GM12878 (cell line): ENCODE data around the gene PGM2L1. TPM values are rescaled to one million over a fixed set of nuclear protein-coding genes. Genes with fewer than 3 reads are reported as not detected.

Source experiments
- ATAC-seq: fragments of 200-7000 bp; cut with Tn5 transposase; 3 replicates; pipeline ENCODE4 v1.9.1; 2020; ENCODE audit warnings: mild to moderate bottlenecking, moderate library complexity
- BruUV-seq: library from RNA; stranded (reverse); fragments of 400-500 nt; replicated peaks from 2 replicates; lab custom pipeline; 2021; lab: Mats Ljungman, UMichigan
- CTCF ChIA-PET: fragments of 300-600 bp; sonication (Branson Sonifier 250); formaldehyde crosslinking; extraction: SDS; loops from one replicate; lab custom pipeline; 2021; ENCODE audit warnings: inconsistent platforms; lab: Yijun Ruan, JAX
- POLR2A ChIA-PET: fragments of 350-600 bp; formaldehyde crosslinking; extraction: SDS; loops from one replicate; lab custom pipeline; 2021; ENCODE audit warnings: inconsistent platforms; lab: Charles Lee
- RAD21 ChIA-PET: fragments of 300-600 bp; sonication (Branson Sonifier 250); formaldehyde crosslinking; loops from one replicate; lab custom pipeline; 2023; ENCODE audit warnings: antibody characterized with exemption; ENCODE audit not compliant: unreplicated experiment; lab: Charles Lee
- SMC1A ChIA-PET: fragments of 300-600 bp; sonication (Branson Sonifier 250); formaldehyde crosslinking; loops from one replicate; lab custom pipeline; 2023; ENCODE audit not compliant: unreplicated experiment, uncharacterized antibody; lab: Charles Lee
- DNase-seq: peaks from one replicate; pipeline ENCODE4 v3.0.0-alpha.2; 2011; ENCODE audit warnings: low read depth, low spot score
- FAIRE-seq: peaks from 3 replicates; lab custom pipeline; 2011; peaks lifted over from hg19 to GRCh38; lab: Jason Lieb, UNC
- H2AFZ ChIP-seq: 2 replicates; pipeline ENCODE4 v1.6.0; 2011; ENCODE audit warnings: low read depth, low read length, control low read depth; ENCODE audit not compliant: control insufficient read depth
- H3K27ac ChIP-seq: 2 replicates; pipeline ENCODE4 v1.5.1; 2011; ENCODE audit warnings: control low read depth; ENCODE audit not compliant: control insufficient read depth, insufficient read depth
- H3K27me3 ChIP-seq, 2 experiments: replicated peaks in 1 of 2; 2 replicates each; pipeline versions ENCODE4 v1.6.0 to v1.6.1; 2011; ENCODE audit warnings: low read length in 1 of 2; ENCODE audit not compliant: control insufficient read depth in 2 of 2, insufficient read depth in 2 of 2
- H3K36me3 ChIP-seq, 2 experiments: 2 replicates each; pipeline ENCODE4 v1.5.1; 2011; ENCODE audit warnings: low read length in 1 of 2; ENCODE audit not compliant: control insufficient read depth in 2 of 2, insufficient read depth in 2 of 2
- H3K4me1 ChIP-seq: 2 replicates; pipeline ENCODE4 v1.6.1; 2011; ENCODE audit warnings: mild to moderate bottlenecking, low read length, moderate library complexity, mixed read lengths; ENCODE audit not compliant: control insufficient read depth, insufficient read depth
- H3K4me2 ChIP-seq: 2 replicates; pipeline ENCODE4 v1.6.0; 2011; ENCODE audit warnings: control low read depth; ENCODE audit not compliant: control insufficient read depth, insufficient read depth
- H3K4me3 ChIP-seq: fragments of 200-600 bp; sonication (generic); 2 replicates; pipeline ENCODE4 v1.5.1; 2016
- H3K79me2 ChIP-seq: 2 replicates; pipeline ENCODE4 v1.6.0; 2011; ENCODE audit warnings: low read length; ENCODE audit not compliant: control insufficient read depth, insufficient read depth
- H3K9ac ChIP-seq: 2 replicates; pipeline ENCODE4 v1.8.0; 2011; ENCODE audit warnings: low read length, control low read depth, mixed read lengths; ENCODE audit not compliant: control insufficient read depth, insufficient read depth
- H3K9me3 ChIP-seq: replicated peaks from 3 replicates; pipeline ENCODE4 v1.5.1; 2011; ENCODE audit warnings: mild to moderate bottlenecking, low read length; ENCODE audit not compliant: control insufficient read depth, insufficient read depth
- H4K20me1 ChIP-seq: 2 replicates; pipeline ENCODE4 v1.6.0; 2011; ENCODE audit not compliant: control insufficient read depth, insufficient read depth
- BMI1 ChIP-seq: fragments of 450-650 bp; IDR thresholded peaks from 2 replicates; pipeline ENCODE4 v1.6.1; 2016; ENCODE audit warnings: mild to moderate bottlenecking, moderate library complexity, borderline replicate concordance
- EGR1 ChIP-seq, 2 experiments: IDR thresholded peaks; 1 replicate in 1 of 2; 2 replicates in 1 of 2; pipeline ENCODE4 v1.6.1; 2011 to 2012; ENCODE audit warnings: low read depth in 2 of 2, low read length in 2 of 2, borderline replicate concordance in 1 of 2, mild to moderate bottlenecking in 1 of 2, moderate library complexity in 1 of 2
- EZH2 ChIP-seq: IDR thresholded peaks from 2 replicates; pipeline ENCODE4 v1.6.1; 2012; ENCODE audit warnings: low read depth, mild to moderate bottlenecking, control low read depth, inconsistent platforms, low read length, borderline replicate concordance; ENCODE audit not compliant: control insufficient read depth
- KDM1A ChIP-seq: fragments of 200-600 bp; sonication (generic); IDR thresholded peaks from 2 replicates; pipeline ENCODE4 v1.6.1; 2016; ENCODE audit warnings: borderline replicate concordance
- SKIL ChIP-seq: fragments of 450-650 bp; IDR thresholded peaks from 2 replicates; pipeline ENCODE4 v1.6.1; 2017; ENCODE audit warnings: mild to moderate bottlenecking, low read depth, inconsistent platforms; ENCODE audit not compliant: poor library complexity, severe bottlenecking
- USF1 ChIP-seq: IDR thresholded peaks from 2 replicates; pipeline ENCODE4 v1.6.1; 2011; ENCODE audit warnings: borderline replicate concordance, low read depth, mild to moderate bottlenecking, moderate library complexity, mixed read lengths, low read length; ENCODE audit not compliant: insufficient read depth; ENCODE audit errors: extremely low read length
- ZNF207 ChIP-seq: fragments of 450-650 bp; IDR thresholded peaks from 2 replicates; pipeline ENCODE4 v1.6.1; 2014; ENCODE audit warnings: antibody characterized with exemption, mild to moderate bottlenecking, borderline replicate concordance
- WGBS: methylation state at CpG from one replicate; pipeline ENCODE4 v1.1.6; 2016; ENCODE audit warnings: low lambda C conversion rate; ENCODE audit not compliant: insufficient replicate concordance, insufficient coverage; ENCODE audit errors: missing lambda C conversion rate; 5-methylcytosine and 5-hydroxymethylcytosine counted together
- in situ Hi-C: fragments of 300-500 bp; cut with MboI; formaldehyde crosslinking; loops from 9 replicates; pipeline ENCODE4 v1.14.3; 2018; ENCODE audit warnings: mixed read lengths
- intact Hi-C: fragments of 100-400 bp; cut with micrococcal nuclease; formaldehyde crosslinking; loops from one replicate; pipeline ENCODE4 v1.14.2; 2022; ENCODE audit not compliant: unreplicated experiment
- polyA plus RNA-seq, 11 experiments: library from polyadenylated mRNA; depleted of rRNA in 4 of 11; unstranded in 6 of 11; stranded (reverse) in 5 of 11; fragments of >200 nt; fragmentation: Nextera tagmentation in 4 of 11; fragmentation: Illumina TruSeq in 1 of 11; extraction: Ambion mirVana in 4 of 11; extraction: Trizol in 1 of 11; gene quantifications; 1 replicate in 1 of 11; 2 replicates in 10 of 11; pipeline versions ENCODE4 v1.2.1 to v1.2.3, GENCODE V29; 2011 to 2016; ENCODE audit warnings: inconsistent platforms in 2 of 11, missing spikeins in 2 of 11, low read depth in 1 of 11
- total RNA-seq, 4 experiments: library from RNA; depleted of rRNA in 3 of 4; stranded (reverse); fragments of >200 nt in 3 of 4; fragmentation: Illumina TruSeq in 1 of 4; extraction: Trizol in 1 of 4; gene quantifications; 2 replicates each; pipeline versions ENCODE4 v1.2.1 to v1.2.3, GENCODE V29; 2013 to 2021

PGM2L1 gene
- total and polyA plus RNA-seq, 10 of the 15 experiments (the other 5 are each of a cell fraction or from before 2014, with no cell fraction given) = 0.04 to 0.20 (median 0.13) TPM; not detected in 1

- no peak for TF ChIP-seq SKIL
- no peak for TF ChIP-seq KDM1A
- TF ChIP-seq BMI1 = no peak
- TF ChIP-seq ZNF207 = no peak
Measured at GRCh38 chr11:74373382-74373781, 24.9 kb downstream of the PGM2L1 start (continued).

DNA sequence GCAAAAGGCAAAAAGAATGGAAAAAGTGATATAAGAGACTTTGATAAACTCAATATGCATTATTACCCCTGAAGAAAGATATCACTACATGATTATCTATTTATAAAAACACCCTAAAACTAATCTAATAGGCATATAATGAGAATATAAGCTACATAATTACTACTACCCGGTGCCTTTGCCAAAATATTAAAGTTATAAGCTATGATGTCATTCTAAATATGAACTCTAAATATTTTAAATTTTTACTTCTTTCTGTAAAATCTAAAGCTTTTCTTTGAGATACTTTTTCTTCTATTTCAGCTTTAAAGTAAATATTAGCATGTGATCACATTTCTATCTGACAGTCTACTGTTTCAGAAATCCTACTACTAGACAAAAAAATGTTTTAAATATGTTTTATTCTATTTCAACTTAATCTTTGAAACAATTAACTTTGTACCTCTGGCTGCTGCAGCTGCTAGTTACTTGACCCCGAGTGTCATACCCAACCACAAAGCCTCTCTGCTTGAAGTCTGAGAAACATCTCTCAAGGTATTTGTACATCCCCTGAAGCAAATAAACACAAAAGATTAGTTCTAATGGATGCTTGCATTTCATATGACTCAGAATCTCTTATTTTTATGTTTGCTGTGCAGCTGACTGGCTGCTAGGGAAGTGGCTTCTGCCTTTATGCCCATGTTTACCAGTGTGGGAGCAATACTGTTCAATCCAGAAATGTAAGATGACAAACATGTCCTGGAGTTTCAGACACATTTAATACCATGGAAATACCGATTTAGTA, 26.8 kb downstream of the PGM2L1 start:
- no peaks in the 10 kb centered on the region for H3K36me3 ChIP-seq
- RAD21 ChIA-PET = no interaction called here
- BruUV-seq = no TSS peak
- H4K20me1 ChIP-seq = no peaks in the 10 kb centered on the region
- no peak overlapping the region for H3K27ac ChIP-seq
- no peaks in the 10 kb centered on the region for H3K27me3 ChIP-seq
- no peaks in the 10 kb centered on the region for H3K9me3 ChIP-seq
- SMC1A ChIA-PET = interaction anchor here (0.7 kb wide), 1 partner anchor 18 kb away, joined by 3 read pairs; no protein-coding TSS in a partner anchor
- in situ Hi-C loops = no loop called here
- ATAC-seq = no peak
- H3K9ac ChIP-seq = no peak overlapping the region
- no peak for DNase-seq
- H3K4me1 ChIP-seq = no peaks in the 10 kb centered on the region
- TF ChIP-seq USF1 (no peak), EGR1 (IDR thresholded peaks at IDR 0.05; ENCODE audit: borderline replicate concordance in 1 of 2, low read depth in 2 of 2, low read length in 2 of 2) (no peak), EZH2 (no peak)
- H3K4me3 ChIP-seq = no peak overlapping the region
- H3K4me2 ChIP-seq = no peak overlapping the region
- H2AFZ ChIP-seq = no peak overlapping the region
- no peaks in the 10 kb centered on the region for H3K79me2 ChIP-seq
- CTCF ChIA-PET = interaction anchor here (1.7 kb wide), 1 partner anchor 78 kb away, joined by 5 read pairs; no protein-coding TSS in a partner anchor
- intact Hi-C loops = no loop called here
- POLR2A ChIA-PET = no interaction called here
- 7% methylated on average over 3 of the region's 3 CpGs for WGBS
- FAIRE-seq = peak; percentile 72
